ENCODE data around the gene HMSD.

Gene HMSD

DNA sequence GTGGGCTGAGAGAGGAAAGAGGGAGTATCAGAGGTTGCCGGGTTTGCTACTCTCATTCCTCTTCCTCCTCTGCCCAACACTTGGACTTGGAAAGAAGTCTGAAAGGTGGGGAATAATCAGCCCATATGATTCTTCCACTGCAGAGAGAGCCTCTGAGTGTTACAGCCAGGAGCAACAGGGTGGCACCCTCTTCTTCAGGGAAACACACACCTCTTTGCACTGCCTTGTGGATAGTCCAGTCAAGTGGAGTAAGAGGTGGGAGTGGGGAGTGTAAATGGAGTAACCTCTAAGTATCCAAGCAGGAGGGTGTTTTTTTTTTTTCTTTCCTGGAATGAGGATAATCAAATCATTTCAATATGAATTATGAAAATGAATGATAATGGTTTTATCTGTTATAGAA, 11.8 kb downstream of the HMSD start:
- no peak for DNase-seq

DNA sequence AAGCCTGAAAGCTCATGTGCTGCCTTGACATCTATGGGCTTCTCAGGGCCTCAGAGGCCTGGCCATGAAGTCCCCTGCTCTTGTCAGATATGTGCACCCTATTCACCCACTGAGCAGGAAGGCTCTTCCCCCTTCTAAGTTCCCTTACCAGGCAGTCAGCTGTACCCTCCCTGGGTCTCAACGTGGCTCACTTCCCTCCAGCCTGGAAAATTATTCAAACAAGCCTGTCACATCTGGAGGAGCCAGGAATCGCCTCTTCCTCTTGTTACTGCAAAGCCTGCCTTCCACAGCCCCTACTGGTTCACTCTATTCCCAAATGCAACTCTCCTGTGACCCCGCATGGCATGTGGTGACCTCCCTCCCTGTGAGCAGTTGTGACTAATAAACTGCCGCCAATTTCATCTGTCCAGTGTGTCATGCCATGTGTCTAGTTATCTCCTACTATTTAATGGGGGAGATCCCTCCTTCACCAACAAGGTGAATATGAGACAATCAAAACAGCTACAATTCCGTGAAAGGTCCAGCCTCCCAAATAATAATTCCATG, 12.4 kb downstream of the HMSD start:
- DNase-seq, result no peak

DNA sequence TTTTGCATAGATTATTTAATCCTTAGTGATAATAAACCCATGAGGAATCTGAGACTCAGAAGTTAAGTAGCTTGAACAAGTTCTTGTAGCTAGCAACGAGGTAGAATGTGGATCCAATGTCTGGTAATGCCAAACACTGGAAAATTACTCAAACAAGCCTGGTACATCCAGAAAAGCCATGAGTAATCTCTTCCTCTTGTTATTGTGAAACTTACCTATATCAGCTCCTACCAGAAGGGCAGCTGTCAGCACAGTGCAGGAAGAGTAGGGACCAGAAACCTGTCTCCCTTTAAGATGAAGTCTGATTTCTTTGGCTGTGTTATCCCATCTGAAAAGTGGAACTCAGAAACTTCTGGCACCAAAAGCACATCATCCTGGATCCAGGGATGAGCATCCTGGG, 13.0 kb downstream of the HMSD start:
- DNase-seq, result no peak

DNA sequence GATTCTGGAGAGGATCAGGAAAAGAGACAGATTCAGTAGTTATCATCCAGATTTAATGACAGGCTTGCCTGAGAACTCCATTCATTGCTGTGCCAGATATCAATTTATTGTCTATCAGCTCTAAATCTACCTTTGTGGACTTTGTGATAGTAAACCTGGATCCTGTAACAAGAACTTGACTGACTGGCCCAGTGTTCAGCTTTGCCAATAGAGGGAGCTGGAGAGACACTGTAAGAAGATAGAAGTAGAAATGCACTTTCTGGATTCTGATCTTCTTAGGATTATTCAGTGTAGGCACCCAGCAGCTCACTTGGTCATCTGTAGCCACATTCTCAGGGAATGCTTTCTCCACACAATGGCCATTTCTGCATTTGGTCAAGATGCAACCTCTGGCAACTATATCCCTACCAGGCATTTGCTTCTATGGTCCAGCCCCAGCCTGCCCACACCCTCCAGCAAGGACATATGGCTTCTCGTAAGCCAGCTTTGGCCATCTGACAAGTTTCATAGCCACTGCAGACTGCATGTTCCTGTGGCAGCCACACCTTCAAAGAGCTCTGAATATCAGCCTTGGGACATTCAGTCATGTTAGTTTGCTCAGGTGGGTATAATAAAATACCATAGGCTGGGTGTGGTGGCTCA, 14.6 kb downstream of the HMSD start:
- no peak for DNase-seq

DNA sequence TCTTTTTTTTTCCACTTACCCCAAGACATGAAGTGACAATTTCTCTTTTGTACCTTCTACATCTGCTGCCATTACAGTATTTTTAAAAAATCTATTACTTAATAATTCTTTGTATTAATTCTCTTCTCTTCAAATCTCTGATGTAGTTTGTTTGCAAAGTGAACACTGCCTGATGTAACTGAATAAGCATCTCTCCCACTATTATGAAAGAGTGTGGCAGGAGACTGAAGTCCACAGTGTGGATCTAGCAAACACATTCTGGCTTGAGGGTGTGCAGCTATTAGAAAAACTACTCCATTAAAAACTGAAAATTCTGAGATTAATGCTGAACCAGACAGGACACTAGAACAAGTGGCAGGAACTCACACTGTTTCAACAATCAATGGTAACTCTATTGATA, 15.8 kb downstream of the HMSD start:
- DNase-seq, result no peak

DNA sequence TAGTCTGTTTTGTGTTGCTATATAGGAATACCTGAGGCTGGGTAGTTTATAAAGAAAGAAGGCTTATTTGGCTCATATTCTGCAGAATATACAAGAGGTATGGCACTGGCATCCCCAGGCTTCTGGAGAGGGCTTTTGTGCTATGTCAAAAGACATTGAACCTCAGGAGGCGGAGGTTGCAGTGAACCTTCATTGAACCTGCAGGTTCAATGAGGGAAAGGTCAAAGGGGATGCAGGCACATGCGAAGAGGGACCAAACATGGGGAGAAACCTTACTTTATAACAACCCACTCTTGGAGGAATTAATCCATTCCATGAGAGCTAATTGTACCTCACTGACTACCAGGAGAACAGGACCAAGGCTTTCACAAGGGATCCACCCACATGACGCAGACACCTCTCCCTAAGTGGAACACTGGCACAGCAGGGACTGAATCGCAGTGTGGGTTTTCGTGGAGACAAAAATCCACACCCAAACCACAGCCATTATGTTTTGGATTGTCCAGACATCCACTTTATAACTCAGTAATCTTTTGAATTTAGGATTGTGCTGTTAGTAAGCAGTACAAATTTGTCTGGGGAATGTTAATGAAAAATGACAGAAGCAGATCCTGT, 16.7 kb downstream of the HMSD start:
- no peak for DNase-seq

DNA sequence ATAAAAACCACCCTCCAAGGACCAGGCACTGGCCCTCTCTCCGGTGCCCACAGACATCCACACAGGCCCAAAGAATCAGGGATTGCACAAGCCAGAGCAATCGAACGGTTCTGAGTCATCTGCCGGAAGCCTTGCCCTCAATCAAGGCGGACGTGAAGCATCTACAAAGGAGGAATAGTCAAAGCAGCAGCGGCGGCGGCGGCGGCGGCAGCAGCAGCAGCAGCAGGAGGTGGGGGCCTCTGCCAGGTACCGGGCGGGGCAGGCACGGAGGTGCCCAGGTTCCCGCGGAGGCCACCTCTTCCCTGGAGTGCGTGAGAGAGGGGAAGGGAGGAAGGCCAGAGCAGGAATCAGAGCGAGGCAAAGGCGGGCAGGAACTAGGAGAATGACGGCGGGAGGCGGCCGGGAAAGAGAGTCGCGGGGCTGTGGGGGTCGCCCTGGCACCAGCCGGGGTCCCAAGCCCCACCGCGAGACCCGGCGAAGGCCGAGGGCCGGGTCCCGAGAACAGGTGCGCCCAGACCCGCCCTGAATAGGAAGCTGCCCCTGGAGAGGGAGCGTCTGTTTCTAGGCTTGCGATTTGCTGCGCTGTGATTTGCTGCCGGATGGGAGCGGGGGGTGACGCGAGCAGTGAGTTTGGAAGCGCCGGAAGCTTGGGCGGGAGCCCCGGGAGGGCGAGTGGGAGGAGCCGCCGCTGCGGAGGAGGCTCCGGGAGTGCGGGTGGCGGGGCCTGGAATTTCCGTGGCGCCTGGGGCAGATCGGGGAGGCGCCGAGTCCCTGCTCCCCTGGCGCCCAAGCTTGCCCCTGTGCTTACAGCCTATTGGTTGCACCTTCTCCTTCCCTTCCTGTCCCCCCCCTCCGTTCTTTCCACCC, 21.1 kb downstream of the HMSD start, which contains the start of gene SERPINB8:
TSS of gene SERPINB8 (plus strand) at position 140 of the 867 bp plus-strand sequence. CDS start 8,228 bp downstream, outside the sequence.
- peak; percentile 74 for DNase-seq

DNA sequence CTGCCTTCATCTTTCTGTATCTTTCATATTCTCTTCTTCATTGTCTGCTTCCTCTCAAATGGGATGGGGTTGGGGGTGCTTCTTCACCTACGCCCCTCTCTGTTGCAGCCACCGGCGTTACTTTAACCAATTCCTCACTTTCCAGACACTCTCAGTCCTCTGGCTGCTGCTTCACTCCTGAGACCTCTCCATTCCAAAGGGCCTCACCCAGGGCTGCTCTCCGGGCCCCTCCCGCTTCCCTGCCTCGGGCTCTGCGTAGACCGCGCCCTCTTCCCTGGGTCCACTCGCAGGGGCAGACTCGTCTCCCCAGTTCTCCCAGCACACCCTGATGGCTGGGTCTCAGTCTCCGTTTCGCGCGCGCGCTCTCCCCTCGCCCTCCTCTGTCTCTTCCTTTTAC, 21.7 kb downstream of the HMSD start:
- no peak for DNase-seq

DNA sequence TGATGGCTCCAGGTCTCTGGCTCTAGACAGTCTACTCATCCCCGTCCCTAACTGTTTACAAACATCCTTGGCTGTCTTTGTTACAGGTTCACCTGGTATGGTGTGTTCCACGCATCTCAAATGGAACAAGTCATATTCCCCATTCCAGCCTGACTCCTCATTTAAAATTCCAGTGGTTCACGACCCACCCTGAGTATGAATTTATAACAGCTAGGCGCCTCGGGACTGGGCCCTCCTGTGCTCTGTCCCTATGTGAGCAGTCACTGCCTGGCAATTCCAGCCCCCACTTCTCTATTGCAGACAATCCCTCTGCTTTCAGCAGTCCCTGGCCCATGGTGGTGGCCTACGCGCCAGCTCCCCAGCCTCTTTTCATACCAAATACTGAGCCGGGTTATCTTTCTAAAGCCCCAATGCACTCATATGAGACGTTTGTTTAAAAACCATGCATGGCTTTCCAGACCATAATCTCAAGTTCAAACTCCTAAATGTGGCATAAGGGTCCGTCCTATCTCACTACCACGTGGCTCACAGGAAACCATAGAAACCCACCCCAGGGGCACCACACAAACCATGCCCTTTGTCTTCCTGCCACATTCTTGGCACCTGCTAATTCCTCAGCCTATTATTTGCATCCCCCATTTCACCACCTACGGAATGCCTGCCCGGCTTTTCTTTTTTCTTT, 22.4 kb downstream of the HMSD start:
- no peak for DNase-seq

DNA sequence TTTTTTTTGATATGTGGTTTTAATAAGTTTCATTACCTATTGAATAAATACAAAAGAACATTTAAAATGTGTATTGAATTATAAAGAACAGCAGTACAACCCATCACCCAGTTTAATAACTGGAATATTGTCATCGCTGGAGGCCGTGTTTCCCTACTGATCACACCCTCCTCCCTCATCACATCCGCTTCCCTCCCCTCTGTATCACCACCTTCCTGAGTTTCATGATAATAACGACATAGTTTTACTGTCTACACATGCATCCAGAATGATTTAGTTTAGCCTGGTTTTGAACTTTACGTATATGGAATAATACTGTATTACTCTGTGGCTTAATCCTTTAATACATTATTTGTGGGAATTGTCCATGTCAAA, 22.9 kb downstream of the HMSD start:
- DNase-seq, result no peak

DNA sequence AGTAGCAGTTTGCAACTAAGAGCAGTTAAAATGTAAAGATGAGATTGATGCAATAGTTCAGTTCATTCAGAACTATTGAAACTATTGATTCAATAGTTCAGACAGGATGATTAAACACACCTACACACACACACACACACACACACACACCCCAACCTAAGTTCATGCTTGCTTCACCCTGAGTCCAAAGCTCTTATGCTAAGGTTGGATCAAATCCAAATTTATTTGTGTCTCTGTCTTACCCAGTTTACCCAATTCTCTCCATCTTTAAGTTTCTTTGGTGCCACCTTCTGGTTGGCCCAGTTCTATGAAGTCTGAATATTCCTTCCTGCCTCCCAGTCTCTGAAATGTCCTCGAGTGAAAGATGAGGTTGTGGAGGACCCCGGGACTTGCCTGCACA, 25.9 kb downstream of the HMSD start:
- no peak for DNase-seq

DNA sequence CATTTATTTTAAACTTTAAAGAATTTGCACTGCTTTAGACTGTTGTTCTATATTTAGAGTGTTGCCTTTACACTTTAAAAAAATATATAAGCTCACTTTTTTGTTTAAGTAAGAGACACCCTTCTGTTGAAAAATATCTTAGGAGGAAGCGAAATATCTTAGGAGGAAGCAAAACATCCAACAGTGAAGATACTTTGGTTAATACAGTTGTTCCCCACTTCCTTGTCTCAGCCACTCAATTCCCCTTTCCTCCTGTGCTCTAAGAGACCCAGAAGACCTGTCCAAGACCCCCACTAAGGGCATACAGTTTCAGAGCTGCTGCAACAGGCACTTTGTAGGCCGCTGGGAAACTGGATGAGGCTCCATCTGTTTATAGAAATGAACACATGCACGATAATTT, 26.5 kb downstream of the HMSD start:
- no peak for DNase-seq

DNA sequence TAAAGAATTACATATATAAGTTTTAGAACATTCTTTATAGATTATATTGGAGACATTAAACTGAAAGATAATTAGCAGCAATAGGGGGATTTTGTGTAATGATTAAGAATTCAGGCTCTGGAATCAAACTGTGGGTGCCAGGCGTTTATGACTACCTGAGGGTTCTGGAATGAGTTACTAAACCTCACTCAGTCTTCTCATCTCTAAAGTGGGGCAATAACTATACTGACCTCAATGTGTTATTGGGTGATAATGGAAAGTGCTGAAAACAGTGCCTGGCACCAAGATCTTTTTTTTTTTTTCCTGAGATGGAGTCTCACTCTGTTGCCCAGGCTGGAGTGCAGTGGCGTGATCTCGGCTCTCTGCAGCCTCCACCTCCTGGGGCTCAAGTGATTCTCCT, 27.9 kb downstream of the HMSD start:
- no peak for DNase-seq

DNA sequence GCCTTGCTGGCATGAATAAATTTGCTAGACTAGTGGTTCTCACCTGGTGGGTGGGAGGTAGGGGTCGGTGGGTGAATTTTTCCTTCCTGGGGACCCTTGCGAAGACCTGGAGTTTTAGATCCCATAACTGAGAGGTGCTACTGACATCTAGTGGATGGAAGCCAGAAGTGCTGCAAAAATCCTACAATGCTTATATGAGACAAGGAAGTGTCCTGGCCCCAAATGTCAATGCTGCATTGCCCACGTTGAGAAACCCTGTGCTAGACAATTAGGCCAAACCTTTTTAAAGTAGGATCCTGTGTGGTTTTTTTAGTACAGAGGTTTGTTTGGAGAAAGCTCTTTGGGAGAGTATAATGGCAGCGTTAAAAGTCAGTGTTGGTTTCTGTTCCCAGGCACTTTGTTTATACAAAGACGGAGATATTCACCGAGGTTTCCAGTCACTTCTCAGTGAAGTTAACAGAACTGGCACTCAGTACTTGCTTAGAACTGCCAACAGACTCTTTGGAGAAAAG, 30.4 kb downstream of the HMSD start:
- DNase-seq, result no peak

DNA sequence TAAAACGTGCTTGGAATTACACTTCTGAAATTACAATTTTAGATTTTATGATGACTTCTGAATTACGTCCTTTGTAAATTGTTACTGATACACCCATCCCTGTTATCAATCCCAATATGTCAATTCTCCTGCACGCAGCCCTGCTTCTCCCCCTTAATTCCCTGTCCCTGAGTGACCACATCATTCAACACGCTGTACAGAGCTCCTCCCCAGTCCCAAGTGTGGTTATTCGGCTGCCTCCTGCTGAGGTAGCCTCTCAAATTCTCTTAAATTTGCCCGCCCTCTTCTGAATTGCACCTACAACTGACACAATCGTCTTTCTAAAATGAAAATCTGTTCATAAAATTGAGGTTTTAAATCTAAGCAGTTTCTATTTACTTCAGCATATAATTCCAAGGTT, 30.9 kb downstream of the HMSD start:
- DNase-seq, result no peak

DNA sequence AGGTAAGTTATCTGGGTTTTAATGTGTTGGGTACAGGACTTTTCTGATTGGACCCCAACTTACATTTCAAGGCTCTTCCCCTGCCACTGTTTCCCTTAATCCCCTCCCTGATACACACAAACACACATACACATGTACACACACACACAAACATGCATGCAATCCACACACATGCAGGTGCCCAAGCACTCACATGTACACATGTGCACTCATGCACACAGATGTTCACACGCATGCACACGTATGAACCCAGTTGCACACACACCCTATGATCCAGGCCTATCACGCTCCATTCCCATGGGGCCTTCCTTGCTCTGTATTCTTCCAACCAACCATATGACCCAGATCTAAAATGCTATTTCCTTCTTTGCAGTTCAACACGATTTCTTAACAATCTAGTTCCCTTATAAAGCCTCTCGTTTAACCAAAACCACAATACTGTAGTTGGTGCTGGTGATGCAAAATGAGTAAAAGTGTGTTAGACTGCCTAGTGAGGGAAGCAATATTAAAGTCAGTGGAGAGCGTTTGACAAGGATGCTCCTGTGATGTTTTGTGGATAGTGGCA, 31.9 kb downstream of the HMSD start:
- DNase-seq, result no peak

DNA sequence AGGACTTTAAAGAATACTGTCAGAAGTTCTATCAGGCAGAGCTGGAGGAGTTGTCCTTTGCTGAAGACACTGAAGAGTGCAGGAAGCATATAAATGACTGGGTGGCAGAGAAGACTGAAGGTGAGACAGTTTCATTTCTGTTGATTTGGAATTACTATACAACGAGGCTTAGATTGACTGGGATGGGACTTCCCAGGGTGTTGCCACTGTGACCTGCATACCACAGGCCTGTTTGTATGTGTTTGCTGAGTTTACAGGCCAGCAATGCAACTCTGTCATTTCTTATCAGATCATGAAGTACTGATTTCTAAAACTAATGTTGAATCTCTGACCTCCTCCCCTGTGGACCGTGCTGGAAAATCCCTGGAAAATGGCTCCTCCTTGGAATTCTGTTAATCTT, 32.6 kb downstream of the HMSD start:
- DNase-seq, result no peak

DNA sequence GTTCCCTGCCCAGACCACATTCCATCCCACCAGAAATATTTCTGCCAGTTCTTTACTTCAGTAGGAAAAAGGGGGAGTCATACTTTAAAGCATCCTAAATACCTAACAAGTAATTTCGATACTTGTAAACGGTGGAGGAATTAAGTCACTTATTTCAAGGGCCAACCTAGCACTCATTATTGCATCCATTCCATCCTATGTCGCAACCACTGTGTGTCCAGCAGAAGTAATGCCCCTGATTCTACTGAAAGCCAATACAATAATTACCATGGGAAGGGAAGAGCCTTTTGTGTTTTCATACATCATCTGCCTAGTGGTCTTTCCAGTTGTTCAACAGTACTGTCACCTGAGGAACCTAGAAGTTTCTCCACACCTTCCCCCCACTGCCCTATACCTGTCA, 33.3 kb downstream of the HMSD start:
- no peak for DNase-seq

DNA sequence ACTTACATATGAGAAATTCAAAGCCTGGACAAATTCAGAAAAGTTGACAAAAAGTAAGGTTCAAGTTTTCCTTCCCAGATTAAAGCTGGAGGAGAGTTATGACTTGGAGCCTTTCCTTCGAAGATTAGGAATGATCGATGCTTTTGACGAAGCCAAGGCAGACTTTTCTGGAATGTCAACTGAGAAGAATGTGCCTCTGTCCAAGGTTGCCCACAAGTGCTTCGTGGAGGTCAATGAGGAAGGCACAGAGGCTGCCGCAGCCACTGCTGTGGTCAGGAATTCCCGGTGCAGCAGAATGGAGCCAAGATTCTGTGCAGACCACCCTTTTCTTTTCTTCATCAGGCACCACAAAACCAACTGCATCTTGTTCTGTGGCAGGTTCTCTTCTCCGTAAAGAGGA, 37.8 kb downstream of the HMSD start:
- no peak for DNase-seq

DNA sequence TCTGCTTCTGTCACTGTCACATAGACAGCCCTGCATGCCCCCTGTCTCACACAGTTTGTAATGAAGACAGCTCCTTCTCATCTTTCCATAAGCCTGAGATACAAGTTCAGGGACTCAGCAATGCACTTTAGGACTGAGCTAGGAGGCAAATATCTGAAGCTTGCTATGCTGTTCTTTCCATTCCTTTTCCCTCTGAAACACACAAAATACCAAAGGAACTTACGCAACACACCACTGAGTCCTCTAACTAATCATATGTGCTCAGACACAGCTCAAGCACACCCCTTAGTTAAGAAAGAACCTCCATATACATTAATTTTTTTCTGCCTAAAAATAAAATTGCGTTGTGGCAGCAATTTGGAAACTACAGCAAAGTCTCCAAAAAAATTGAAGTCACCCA, 38.6 kb downstream of the HMSD start:
- DNase-seq, result no peak

DNA sequence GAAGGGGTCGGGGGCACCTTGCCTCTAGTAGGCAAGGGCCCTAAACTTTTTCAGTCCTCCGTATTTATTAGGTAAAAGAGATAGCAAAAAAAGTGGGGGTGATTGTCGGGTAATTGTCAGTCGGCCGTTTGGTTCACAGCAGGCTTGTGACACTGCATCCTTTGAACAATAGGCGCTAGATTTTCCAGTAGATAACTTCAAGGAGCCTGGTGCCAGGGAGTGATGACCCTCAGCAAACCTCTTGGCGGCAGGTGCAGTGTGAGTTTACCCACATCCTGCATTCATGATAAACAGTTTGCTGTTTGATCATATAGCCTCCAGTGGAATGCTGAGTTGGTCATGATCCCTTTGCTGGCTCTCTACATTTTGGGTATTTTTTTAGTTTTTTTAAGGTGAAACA, 43.6 kb downstream of the HMSD start:
- no peak for DNase-seq

DNA sequence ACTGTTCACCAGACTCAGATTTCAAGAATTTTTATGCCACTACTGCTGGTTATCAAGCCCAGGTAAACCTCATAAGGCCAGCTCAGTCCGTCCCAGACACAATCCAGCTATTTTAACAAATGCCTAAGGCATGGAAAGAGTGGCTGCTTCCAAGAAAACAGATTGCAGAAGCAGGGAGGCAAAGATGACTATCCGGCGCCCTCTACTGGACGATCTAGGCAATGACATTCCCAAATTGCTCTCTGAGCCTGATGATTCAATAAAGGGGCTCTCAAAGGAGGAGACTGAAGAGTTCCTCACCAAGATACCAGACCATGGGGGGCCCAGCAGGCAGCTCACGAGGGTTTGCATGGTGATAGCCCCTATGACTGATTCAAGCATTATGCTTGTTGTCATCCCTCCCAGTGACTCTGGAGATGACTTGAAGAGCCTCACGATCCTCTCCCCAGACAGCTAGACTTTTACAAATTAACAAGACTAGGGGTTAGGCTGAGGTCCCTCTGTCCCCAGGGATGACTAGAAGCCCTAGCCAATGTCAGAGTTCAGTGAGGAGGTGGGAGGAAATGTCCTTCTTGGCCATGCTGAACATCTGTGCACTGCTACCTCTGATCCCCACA, 45.8 kb downstream of the HMSD start:
- no peak for DNase-seq

Measured in GOT3 (cell line).